Chondrocyte (in vitro differentiated cells): ENCODE results near the gene MYH11. TPM values are rescaled to one million over a fixed set of nuclear protein-coding genes. Genes with fewer than 3 reads are reported as not detected.

ENCODE experiments used
- DNase-seq: peaks from one replicate; pipeline ENCODE4 v3.0.0; 2021; ENCODE audit warnings: mixed read lengths, low spot score
- H3K27ac Mint-ChIP-seq: one replicate; pipeline ENCODE4 v1.8.0; 2021; ENCODE audit warnings: mild to moderate bottlenecking, moderate library complexity, mixed read lengths; ENCODE audit not compliant: unreplicated experiment
- H3K27me3 Mint-ChIP-seq: 2 replicates; pipeline ENCODE4 v1.8.0; 2021; ENCODE audit warnings: low read depth, mixed read lengths
- H3K36me3 Mint-ChIP-seq: 2 replicates; pipeline ENCODE4 v1.8.0; 2021; ENCODE audit warnings: low read depth, mixed read lengths
- H3K4me1 Mint-ChIP-seq: 2 replicates; pipeline ENCODE4 v1.8.0; 2021; ENCODE audit warnings: low read depth, mild to moderate bottlenecking, mixed read lengths
- H3K4me3 Mint-ChIP-seq: one replicate; pipeline ENCODE4 v1.8.0; 2021; ENCODE audit warnings: mild to moderate bottlenecking, moderate library complexity, mixed read lengths; ENCODE audit not compliant: unreplicated experiment
- H3K9me3 Mint-ChIP-seq: 2 replicates; pipeline ENCODE4 v1.8.0; 2021; ENCODE audit warnings: low read depth, mixed read lengths
- CTCF ChIP-seq: fragments of 200-600 bp; sonication (generic); IDR thresholded peaks from 2 replicates; pipeline ENCODE4 v1.5.0; 2021; ENCODE audit warnings: antibody characterized with exemption, mild to moderate bottlenecking, moderate library complexity
- total RNA-seq: library from RNA; stranded (reverse); gene quantifications from 3 replicates; pipeline ENCODE4 v1.2.1, GENCODE V29; 2021

MYH11 gene
- total RNA-seq, 1 donor from 2014 or later: 58.3 TPM

- Mint-ChIP-seq H3K36me3 (peaks cover 2% of the 10 kb centered on the region), H3K27me3 (no peaks in the 10 kb centered on the region), H3K9me3 (no peaks in the 10 kb centered on the region), H3K27ac (no peak overlapping the region), H3K4me1 (peaks cover 18% of the 10 kb centered on the region), H3K4me3 (no peak overlapping the region)
- TF ChIP-seq CTCF: no peak
- DNase-seq: no peak
Observed at GRCh38 chr16:15891508-15891907, 34.7 kb upstream of the MYH11 start.

- no peaks in the 10 kb centered on the region for H3K27me3 Mint-ChIP-seq
- peak; percentile 46 for TF ChIP-seq CTCF
- peaks cover 2% of the 10 kb centered on the region for H3K36me3 Mint-ChIP-seq
- H3K4me1 Mint-ChIP-seq: peaks cover 33% of the 10 kb centered on the region
- peak within 1 kb of the TSS; percentile 100 for H3K27ac Mint-ChIP-seq
- DNase-seq: peak; percentile 100
- peak within 1 kb of the TSS; percentile 100 for H3K4me3 Mint-ChIP-seq
- H3K9me3 Mint-ChIP-seq: no peaks in the 10 kb centered on the region
Observed at GRCh38 chr16:15888072-15888976, 31.5 kb upstream of the MYH11 start, which contains the start of gene CEP20. Gene CEP20, minus strand, starts transcription at chr16:15888603. Its CDS starts 18 bp downstream, at chr16:15888585.

- Mint-ChIP-seq H3K27ac (peak overlapping the region; percentile 29), H3K27me3 (no peaks in the 10 kb centered on the region), H3K36me3 (peaks cover 4% of the 10 kb centered on the region), H3K4me3 (peak overlapping the region; percentile 100), H3K9me3 (no peaks in the 10 kb centered on the region), H3K4me1 (peaks cover 33% of the 10 kb centered on the region)
- TF ChIP-seq CTCF: no peak
- no peak for DNase-seq
Observed at GRCh38 chr16:15887283-15887682, 30.5 kb upstream of the MYH11 start.

GRCh38 chr16:15886078-15886477, 29.2 kb upstream of the MYH11 start:
- DNase-seq: no peak
- no peak for TF ChIP-seq CTCF
- no peak overlapping the region for H3K4me3 Mint-ChIP-seq
- H3K9me3 Mint-ChIP-seq: no peaks in the 10 kb centered on the region
- H3K27me3 Mint-ChIP-seq: no peaks in the 10 kb centered on the region
- no peak overlapping the region for H3K27ac Mint-ChIP-seq
- H3K4me1 Mint-ChIP-seq: peaks cover 33% of the 10 kb centered on the region
- peaks cover 10% of the 10 kb centered on the region for H3K36me3 Mint-ChIP-seq

GRCh38 chr16:15885560-15886001, 28.8 kb upstream of the MYH11 start:
- TF ChIP-seq CTCF: no peak
- Mint-ChIP-seq H3K9me3 (no peaks in the 10 kb centered on the region), H3K4me1 (peaks cover 33% of the 10 kb centered on the region), H3K27me3 (no peaks in the 10 kb centered on the region), H3K36me3 (peaks cover 10% of the 10 kb centered on the region), H3K4me3 (no peak overlapping the region), H3K27ac (no peak overlapping the region)
- no peak for DNase-seq
